Prostate gland (tissue), 2 donors: Measurements from ENCODE around the gene KCTD21.

Experiments used
- CTCF ChIP-seq, 4 experiments: fragments of 200-600 bp in 2 of 4; fragments of 450-650 bp in 2 of 4; sonication (generic) in 2 of 4; IDR thresholded peaks; 1 replicate in 3 of 4; 2 replicates in 1 of 4; pipeline ENCODE4 v1.5.1; 2016 to 2019; ENCODE audit warnings: antibody characterized with exemption in 4 of 4, mild to moderate bottlenecking in 2 of 4, moderate library complexity in 2 of 4
- POLR2A ChIP-seq: fragments of 450-650 bp; IDR thresholded peaks from one replicate; pipeline ENCODE4 v1.6.1; 2016; ENCODE audit warnings: antibody characterized with exemption, mild to moderate bottlenecking
- POLR2AphosphoS5 ChIP-seq: sonication (generic); formaldehyde crosslinking; IDR thresholded peaks from one replicate; pipeline ENCODE4 v1.6.1; 2017; ENCODE audit warnings: antibody characterized with exemption

GRCh38 chr11:78200061-78200460, 11.6 kb upstream of the KCTD21 start:
- TF ChIP-seq CTCF (IDR thresholded peaks at IDR 0.05) (no peak), POLR2A (no peak), POLR2AphosphoS5 (no peak)
